GF-D8 (cell line): Measurements from ENCODE around the gene CHST1.

Experiments used
- DNase-seq: peaks from one replicate; lab custom pipeline; 2025; lab: John Stamatoyannopoulos, UW

Gene CHST1

GRCh38 chr11:45644981-45645889 is 20.2 kb downstream of the CHST1 start:
- no peak for DNase-seq

GRCh38 chr11:45643598-45644260 is 21.7 kb downstream of the CHST1 start:
- no peak for DNase-seq

- no peak for DNase-seq
These were observed 23.5 kb downstream of the CHST1 start for GRCh38 chr11:45641961-45642360.

GRCh38 chr11:45638051-45638450 is 27.4 kb downstream of the CHST1 start:
- no peak for DNase-seq

GRCh38 chr11:45635907-45636306 is 29.5 kb downstream of the CHST1 start:
- no peak for DNase-seq

GRCh38 chr11:45625611-45626010 is 39.8 kb downstream of the CHST1 start:
- DNase-seq, result no peak

GRCh38 chr11:45624095-45624494 is 41.3 kb downstream of the CHST1 start:
- DNase-seq, result no peak

- no peak for DNase-seq
These were observed 42.6 kb downstream of the CHST1 start for GRCh38 chr11:45622861-45623260.

- no peak for DNase-seq
These were observed 43.1 kb downstream of the CHST1 start for GRCh38 chr11:45622283-45622682.

- DNase-seq, result no peak
These were observed 43.8 kb downstream of the CHST1 start for GRCh38 chr11:45621588-45621987.

GRCh38 chr11:45620243-45620642 is 45.2 kb downstream of the CHST1 start:
- no peak for DNase-seq

- no peak for DNase-seq
These were observed 46.5 kb downstream of the CHST1 start for GRCh38 chr11:45618897-45619296.

GRCh38 chr11:45617871-45618601 is 47.4 kb downstream of the CHST1 start:
- no peak for DNase-seq

- no peak for DNase-seq
These were observed 48.4 kb downstream of the CHST1 start for GRCh38 chr11:45616802-45617549.

- DNase-seq, result no peak
These were observed 50.1 kb downstream of the CHST1 start for GRCh38 chr11:45615182-45615792.

- DNase-seq, result no peak
These were observed 51.1 kb downstream of the CHST1 start for GRCh38 chr11:45614196-45614828.

- peak; percentile 56 for DNase-seq
These were observed 54.8 kb downstream of the CHST1 start for GRCh38 chr11:45610627-45611026.

- no peak for DNase-seq
These were observed 55.5 kb downstream of the CHST1 start for GRCh38 chr11:45609902-45610301.

GRCh38 chr11:45609337-45609736 is 56.1 kb downstream of the CHST1 start:
- no peak for DNase-seq

GRCh38 chr11:45607995-45608394 is 57.4 kb downstream of the CHST1 start:
- peak; percentile 0 for DNase-seq
